PC-3 (cell line): Measurements from ENCODE around the gene LRIT1. TPM values are rescaled to one million over a fixed set of nuclear protein-coding genes. Genes with fewer than 3 reads are reported as not detected.

Source experiments
- ATAC-seq: fragments of 200-7000 bp; cut with Tn5 transposase; 2 replicates; pipeline ENCODE4 v1.9.1; 2020; ENCODE audit warnings: mild to moderate bottlenecking, moderate library complexity
- BruUV-seq: library from RNA; stranded (reverse); fragments of 400-500 nt; replicated peaks from 2 replicates; lab custom pipeline; 2021; lab: Mats Ljungman, UMichigan
- CTCF ChIA-PET: fragments of 300-600 bp; sonication (Branson Sonifier 250); formaldehyde crosslinking; loops from one replicate; lab custom pipeline; 2022; ENCODE audit warnings: antibody characterized with exemption; lab: Charles Lee
- POLR2A ChIA-PET: fragments of 300-600 bp; sonication (Branson Sonifier 250); formaldehyde crosslinking; loops from one replicate; lab custom pipeline; 2022; ENCODE audit warnings: antibody characterized with exemption; ENCODE audit not compliant: unreplicated experiment; lab: Charles Lee
- DNase-seq: peaks from one replicate; pipeline ENCODE4 v3.0.0-alpha.2; 2015
- H2AFZ ChIP-seq: fragments of 300-600 bp; sonication (generic); 2 replicates; pipeline ENCODE4 v1.6.0; 2016; ENCODE audit warnings: antibody characterized with exemption, low read length
- H3F3A ChIP-seq: fragments of 300-600 bp; sonication (generic); one replicate; pipeline ENCODE4 v1.6.0; 2017; ENCODE audit warnings: antibody characterized with exemption, low read length, control low read depth, mild to moderate bottlenecking; ENCODE audit not compliant: unreplicated experiment
- H3K27ac ChIP-seq: fragments of 300-600 bp; sonication (generic); 2 replicates; pipeline ENCODE4 v1.5.1; 2016; ENCODE audit warnings: mild to moderate bottlenecking, low read length
- H3K27me3 ChIP-seq: fragments of 300-600 bp; sonication (generic); 2 replicates; pipeline ENCODE4 v1.6.1; 2016; ENCODE audit warnings: low read length, mixed read lengths
- H3K36me3 ChIP-seq: fragments of 300-600 bp; sonication (generic); 2 replicates; pipeline ENCODE4 v1.6.1; 2016; ENCODE audit warnings: low read depth, mixed run types, low read length, mixed read lengths
- H3K4me1 ChIP-seq: fragments of 300-600 bp; sonication (generic); 2 replicates; pipeline ENCODE4 v1.5.1; 2016; ENCODE audit warnings: low read length; ENCODE audit not compliant: insufficient read depth
- H3K4me2 ChIP-seq: fragments of 300-600 bp; sonication (generic); 2 replicates; pipeline ENCODE4 v1.6.0; 2016; ENCODE audit warnings: low read length
- H3K4me3 ChIP-seq: fragments of 300-600 bp; sonication (generic); 2 replicates; pipeline ENCODE4 v1.5.1; 2016; ENCODE audit warnings: mild to moderate bottlenecking, low read length, mixed read lengths
- H3K79me2 ChIP-seq: fragments of 300-600 bp; sonication (generic); 2 replicates; pipeline ENCODE4 v1.6.1; 2017; ENCODE audit warnings: low read length, mixed read lengths
- H3K9ac ChIP-seq: fragments of 300-600 bp; sonication (generic); 2 replicates; pipeline ENCODE4 v1.6.0; 2016; ENCODE audit warnings: mild to moderate bottlenecking, low read length
- H3K9me2 ChIP-seq: fragments of 300-600 bp; sonication (generic); replicated peaks from 2 replicates; pipeline ENCODE4 v1.6.1; 2016; ENCODE audit warnings: mixed run types, low read length, mixed read lengths
- H3K9me3 ChIP-seq: fragments of 300-600 bp; sonication (generic); 2 replicates; pipeline ENCODE4 v1.6.1; 2016; ENCODE audit warnings: low read length, mixed read lengths
- H4K20me1 ChIP-seq: fragments of 300-600 bp; sonication (generic); 2 replicates; pipeline ENCODE4 v1.6.1; 2016; ENCODE audit warnings: low read length, mixed read lengths
- EZH2 ChIP-seq: fragments of 300-600 bp; sonication (generic); IDR thresholded peaks from one replicate; pipeline ENCODE4 v1.6.1; 2017; ENCODE audit warnings: antibody characterized with exemption, mild to moderate bottlenecking, low read length; ENCODE audit not compliant: unreplicated experiment
- EZH2phosphoT487 ChIP-seq: fragments of 300-600 bp; sonication (generic); IDR thresholded peaks from 2 replicates; pipeline ENCODE4 v1.6.1; 2018; ENCODE audit warnings: mild to moderate bottlenecking, antibody characterized with exemption, low read length, borderline replicate concordance
- intact Hi-C: fragments of 100-400 bp; cut with micrococcal nuclease; formaldehyde crosslinking; loops from 2 replicates; pipeline ENCODE4 v1.9.0; 2023
- total RNA-seq: library from RNA; depleted of rRNA; stranded (reverse); fragments of >200 nt; gene quantifications from 2 replicates; pipeline ENCODE4 v1.2.3, GENCODE V29; 2014; rRNA removed
- TF ChIP-seq, protein P1 (sequence below): fragments of 300-600 bp; sonication (generic); conservative IDR thresholded peaks from 2 replicates; pipeline ENCODE4 v1.5.1; 2017; ENCODE audit warnings: antibody characterized with exemption, low read depth, mild to moderate bottlenecking, low read length

The LRIT1 gene
- total RNA-seq, 1 experiment from 2014 or later = not detected

DNA sequence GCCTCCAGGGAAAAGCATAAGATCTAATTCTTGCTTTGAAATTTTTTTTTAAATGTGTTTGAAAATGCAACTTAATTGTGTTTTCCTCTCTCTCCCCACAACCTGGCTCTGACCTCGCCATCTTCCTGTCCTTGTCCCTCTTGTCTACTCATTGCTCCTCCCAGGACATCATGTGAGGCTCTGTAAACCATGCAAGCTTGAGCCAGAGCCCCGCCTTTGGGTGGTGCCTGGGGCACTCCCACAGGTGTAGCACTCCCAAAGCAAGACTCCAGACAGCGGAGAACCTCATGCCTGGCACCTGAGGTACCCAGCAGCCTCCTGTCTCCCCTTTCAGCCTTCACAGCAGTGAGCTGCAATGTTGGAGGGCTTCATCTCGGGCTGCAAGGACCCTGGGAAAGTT lies 56.8 kb downstream of the LRIT1 start:
- Histone ChIP-seq H3K4me3 (no peak overlapping the region), H3K9me3 (no peaks in the 10 kb centered on the region), H4K20me1 (no peaks in the 10 kb centered on the region), H3K9me2 (no peaks in the 10 kb centered on the region), H3K4me1 (no peaks in the 10 kb centered on the region), H3K36me3 (no peaks in the 10 kb centered on the region), H3K79me2 (no peaks in the 10 kb centered on the region), H2AFZ (no peak overlapping the region), H3K27ac (no peak overlapping the region), H3K27me3 (no peaks in the 10 kb centered on the region), H3K4me2 (no peak overlapping the region), H3K9ac (no peak overlapping the region), H3F3A (no peaks in the 10 kb centered on the region)
- CTCF ChIA-PET = no interaction called here
- no peak for ATAC-seq
- TF ChIP-seq EZH2phosphoT487 (no peak), EZH2 (no peak)
- TF ChIP-seq, protein P1, sequence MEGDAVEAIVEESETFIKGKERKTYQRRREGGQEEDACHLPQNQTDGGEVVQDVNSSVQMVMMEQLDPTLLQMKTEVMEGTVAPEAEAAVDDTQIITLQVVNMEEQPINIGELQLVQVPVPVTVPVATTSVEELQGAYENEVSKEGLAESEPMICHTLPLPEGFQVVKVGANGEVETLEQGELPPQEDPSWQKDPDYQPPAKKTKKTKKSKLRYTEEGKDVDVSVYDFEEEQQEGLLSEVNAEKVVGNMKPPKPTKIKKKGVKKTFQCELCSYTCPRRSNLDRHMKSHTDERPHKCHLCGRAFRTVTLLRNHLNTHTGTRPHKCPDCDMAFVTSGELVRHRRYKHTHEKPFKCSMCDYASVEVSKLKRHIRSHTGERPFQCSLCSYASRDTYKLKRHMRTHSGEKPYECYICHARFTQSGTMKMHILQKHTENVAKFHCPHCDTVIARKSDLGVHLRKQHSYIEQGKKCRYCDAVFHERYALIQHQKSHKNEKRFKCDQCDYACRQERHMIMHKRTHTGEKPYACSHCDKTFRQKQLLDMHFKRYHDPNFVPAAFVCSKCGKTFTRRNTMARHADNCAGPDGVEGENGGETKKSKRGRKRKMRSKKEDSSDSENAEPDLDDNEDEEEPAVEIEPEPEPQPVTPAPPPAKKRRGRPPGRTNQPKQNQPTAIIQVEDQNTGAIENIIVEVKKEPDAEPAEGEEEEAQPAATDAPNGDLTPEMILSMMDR = no peak
- DNase-seq = no peak
- intact Hi-C loops = no loop called here
- BruUV-seq = no TSS peak
- POLR2A ChIA-PET = no interaction called here

DNA sequence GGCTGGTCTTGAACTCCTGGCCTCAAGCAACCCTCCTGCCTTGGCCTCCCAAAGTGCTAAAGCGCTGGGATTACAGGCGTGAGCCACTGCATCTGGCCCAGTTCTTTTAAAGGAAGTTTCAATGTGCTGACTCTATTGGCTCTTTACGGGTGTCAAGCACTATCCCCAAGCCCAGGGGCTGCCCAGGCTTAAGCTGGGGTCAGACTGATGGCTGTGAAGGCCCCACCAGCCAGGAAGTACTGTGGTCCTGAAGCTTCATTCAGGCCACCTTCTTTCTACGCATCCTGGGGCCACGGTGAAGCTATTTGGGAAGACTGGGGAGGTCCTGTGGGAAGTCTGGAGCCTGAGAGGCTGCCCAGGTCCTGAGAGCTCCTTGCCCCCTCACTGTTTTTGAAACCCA lies 59.7 kb downstream of the LRIT1 start:
- ChIA-PET POLR2A (no interaction called here), CTCF (no interaction called here)
- no peaks in the 10 kb centered on the region for H3K27me3 ChIP-seq
- no peaks in the 10 kb centered on the region for H3K4me1 ChIP-seq
- H3K9ac ChIP-seq = no peak overlapping the region
- H3K9me3 ChIP-seq = no peaks in the 10 kb centered on the region
- TF ChIP-seq EZH2 (no peak), EZH2phosphoT487 (no peak)
- TF ChIP-seq, protein P1 = no peak
- BruUV-seq = no TSS peak
- ATAC-seq = no peak
- H3K27ac ChIP-seq = no peak overlapping the region
- H3K4me2 ChIP-seq = no peak overlapping the region
- no peaks in the 10 kb centered on the region for H3K79me2 ChIP-seq
- no peak overlapping the region for H2AFZ ChIP-seq
- H3F3A ChIP-seq = no peaks in the 10 kb centered on the region
- no peak for DNase-seq
- H3K36me3 ChIP-seq = no peaks in the 10 kb centered on the region
- no peaks in the 10 kb centered on the region for H3K9me2 ChIP-seq
- intact Hi-C loops = no loop called here
- no peaks in the 10 kb centered on the region for H4K20me1 ChIP-seq
- H3K4me3 ChIP-seq = no peak overlapping the region

Other genes starting within 250 kb of the LRIT1 start
- 187 and 211 TPM in 2 replicates for gene GHITM, start 102.0 kb downstream of the LRIT1 start, total RNA-seq
- not detected in 2 replicates for gene GPR15LG, start 67.7 kb downstream of the LRIT1 start, total RNA-seq
- not detected in 2 replicates for gene CDHR1, start 47.0 kb downstream of the LRIT1 start, total RNA-seq
- not detected in 2 replicates for gene LRIT2, start 16.0 kb downstream of the LRIT1 start, total RNA-seq
- gene RGR, start 3.5 kb upstream of the LRIT1 start, total RNA-seq = not detected in 2 replicates
- gene CCSER2, start 87.0 kb upstream of the LRIT1 start, total RNA-seq = 10.2 and 14.1 TPM in 2 replicates